H1 (cell line): ENCODE measurements around the gene ING1. TPM values are rescaled to one million over a fixed set of nuclear protein-coding genes. Genes with fewer than 3 reads are reported as not detected.
A peak's percentile ranks its signal among the peaks of the same experiment; 100 is the strongest.

ENCODE experiments used
- CTCF ChIA-PET: fragments of 300-600 bp; sonication (Branson Sonifier 250); formaldehyde crosslinking; loops from one replicate; lab custom pipeline; 2021; ENCODE audit not compliant: partially characterized antibody; lab: Charles Lee
- POLR2A ChIA-PET: fragments of 300-600 bp; sonication (Branson Sonifier 250); formaldehyde crosslinking; loops from one replicate; lab custom pipeline; 2021; ENCODE audit warnings: inconsistent platforms; ENCODE audit not compliant: partially characterized antibody; lab: Charles Lee
- DNase-seq, 2 experiments: peaks; one replicate each; pipeline versions ENCODE4 v3.0.0 to v3.0.0-alpha.2; 2010 to 2022; ENCODE audit warnings: low spot score in 2 of 2, low read depth in 1 of 2, mixed read lengths in 1 of 2
- FAIRE-seq: peaks from 2 replicates; lab custom pipeline; 2011; peaks lifted over from hg19 to GRCh38; lab: Jason Lieb, UNC
- H2AFZ ChIP-seq: 2 replicates; pipeline ENCODE4 v1.8.1; 2012; ENCODE audit warnings: low read length, inconsistent platforms
- H2AK5ac ChIP-seq: 2 replicates; pipeline ENCODE4 v1.6.1; 2013; ENCODE audit warnings: low read depth, low read length
- H2BK120ac ChIP-seq: replicated peaks from 2 replicates; pipeline ENCODE3; 2013; ENCODE audit warnings: low read depth, low read length, inconsistent platforms
- H2BK12ac ChIP-seq: 2 replicates; pipeline ENCODE4 v1.6.1; 2013; ENCODE audit warnings: low read depth, low read length
- H2BK15ac ChIP-seq: 2 replicates; pipeline ENCODE4 v1.6.1; 2013; ENCODE audit warnings: low read length
- H2BK20ac ChIP-seq: 2 replicates; pipeline ENCODE4 v1.6.1; 2013; ENCODE audit warnings: low read length
- H2BK5ac ChIP-seq: 2 replicates; pipeline ENCODE4 v1.6.1; 2013; ENCODE audit warnings: low read depth, low read length
- H3K14ac ChIP-seq: 2 replicates; pipeline ENCODE4 v1.6.1; 2013; ENCODE audit warnings: inconsistent platforms; ENCODE audit not compliant: insufficient read length
- H3K18ac ChIP-seq: 2 replicates; pipeline ENCODE4 v1.6.1; 2013; ENCODE audit warnings: low read length; ENCODE audit errors: extremely low read depth
- H3K23ac ChIP-seq: 2 replicates; pipeline ENCODE4 v1.6.1; 2013; ENCODE audit warnings: inconsistent platforms; ENCODE audit not compliant: insufficient read length
- H3K23me2 ChIP-seq: 2 replicates; pipeline ENCODE4 v1.6.1; 2013; ENCODE audit warnings: low read depth, low read length
- H3K27ac ChIP-seq: 2 replicates; pipeline ENCODE4 v1.6.1; 2011; ENCODE audit warnings: low read depth, low read length, inconsistent platforms
- H3K27me3 ChIP-seq, 4 experiments: replicated peaks in 1 of 4; 1 replicate in 1 of 4; 2 replicates in 3 of 4; pipeline versions ENCODE4 v1.6.1 to v1.8.1; 2011 to 2013; ENCODE audit warnings: low read length in 3 of 4, mild to moderate bottlenecking in 3 of 4, inconsistent platforms in 2 of 4, mixed read lengths in 2 of 4, moderate library complexity in 1 of 4; ENCODE audit not compliant: control insufficient read depth in 3 of 4, insufficient read depth in 3 of 4; ENCODE audit errors: extremely low read depth in 1 of 4
- H3K36me3 ChIP-seq, 4 experiments: 2 replicates each; pipeline versions ENCODE4 v1.6.1 to v1.8.1; 2011 to 2013; ENCODE audit warnings: mild to moderate bottlenecking in 4 of 4, low read length in 3 of 4, moderate library complexity in 2 of 4, control low read depth in 1 of 4, inconsistent platforms in 1 of 4; ENCODE audit not compliant: insufficient read depth in 4 of 4, control insufficient read depth in 2 of 4
- H3K4ac ChIP-seq: replicated peaks from 2 replicates; pipeline ENCODE3; 2013; ENCODE audit warnings: low read length, low read depth, mixed read lengths, inconsistent platforms; ENCODE audit not compliant: insufficient read length
- H3K4me1 ChIP-seq, 4 experiments: replicated peaks in 1 of 4; 1 replicate in 1 of 4; 2 replicates in 3 of 4; pipeline versions ENCODE4 v1.6.1 to v1.8.1; 2011 to 2013; ENCODE audit warnings: low read length in 3 of 4, inconsistent platforms in 2 of 4, mixed read lengths in 1 of 4; ENCODE audit not compliant: insufficient read depth in 4 of 4, control insufficient read depth in 3 of 4
- H3K4me2 ChIP-seq, 2 experiments: 2 replicates each; pipeline versions ENCODE4 v1.6.1 to v1.8.1; 2011 to 2013; ENCODE audit warnings: low read depth in 2 of 2, low read length in 2 of 2, control low read depth in 1 of 2, inconsistent platforms in 1 of 2, mild to moderate bottlenecking in 1 of 2; ENCODE audit not compliant: insufficient read depth in 1 of 2
- H3K4me3 ChIP-seq, 4 experiments: fragments of 200-600, 300-600 bp in 1 of 4; sonication (generic), shearing (Covaris generic), sonication (Bioruptor Twin) in 1 of 4; 2 replicates each; pipeline versions ENCODE4 v1.5.1 to v1.8.1; 2011 to 2016; ENCODE audit warnings: low read length in 4 of 4, low read depth in 3 of 4, control low read depth in 2 of 4, inconsistent platforms in 2 of 4, mild to moderate bottlenecking in 2 of 4, mixed read lengths in 1 of 4, moderate library complexity in 1 of 4; ENCODE audit not compliant: insufficient read depth in 2 of 4; ENCODE audit errors: extremely low read depth in 1 of 4
- H3K56ac ChIP-seq: replicated peaks from 2 replicates; pipeline ENCODE3; 2013; ENCODE audit warnings: low read depth, mild to moderate bottlenecking, mixed read lengths, low read length, inconsistent platforms; ENCODE audit not compliant: insufficient read length
- H3K79me1 ChIP-seq: 2 replicates; pipeline ENCODE4 v1.6.1; 2013; ENCODE audit warnings: low read depth, low read length, control low read depth
- H3K79me2 ChIP-seq, 2 experiments: 2 replicates each; pipeline versions ENCODE4 v1.6.1 to v1.8.1; 2012 to 2013; ENCODE audit warnings: low read length in 2 of 2, mild to moderate bottlenecking in 2 of 2, inconsistent platforms in 1 of 2; ENCODE audit not compliant: insufficient read depth in 2 of 2, control insufficient read depth in 1 of 2
- H3K9ac ChIP-seq, 4 experiments: replicated peaks in 1 of 4; 1 replicate in 1 of 4; 2 replicates in 3 of 4; pipeline versions ENCODE4 v1.6.1 to v1.8.1; 2011 to 2013; ENCODE audit warnings: low read depth in 3 of 4, low read length in 3 of 4, control low read depth in 2 of 4, mild to moderate bottlenecking in 2 of 4, moderate library complexity in 2 of 4, inconsistent platforms in 1 of 4; ENCODE audit errors: extremely low read depth in 1 of 4
- H3K9me3 ChIP-seq, 2 experiments: 2 replicates each; pipeline versions ENCODE4 v1.6.1 to v1.8.1; 2012 to 2013; ENCODE audit warnings: mild to moderate bottlenecking in 2 of 2, moderate library complexity in 2 of 2, control low read depth in 1 of 2, inconsistent platforms in 1 of 2, low read depth in 1 of 2, low read length in 1 of 2, mixed read lengths in 1 of 2; ENCODE audit not compliant: insufficient read depth in 2 of 2
- H4K20me1 ChIP-seq, 2 experiments: replicated peaks in 1 of 2; 2 replicates each; pipeline versions ENCODE3 to v1.8.1; 2011 to 2013; ENCODE audit warnings: inconsistent platforms in 2 of 2, low read length in 2 of 2, mild to moderate bottlenecking in 1 of 2; ENCODE audit not compliant: insufficient read depth in 2 of 2, control insufficient read depth in 1 of 2
- H4K5ac ChIP-seq: 2 replicates; pipeline ENCODE4 v1.6.1; 2013; ENCODE audit warnings: low read length, low read depth, mixed read lengths, inconsistent platforms; ENCODE audit not compliant: insufficient read length
- H4K8ac ChIP-seq: 2 replicates; pipeline ENCODE4 v1.8.0; 2013; ENCODE audit warnings: mild to moderate bottlenecking, moderate library complexity, low read length, inconsistent platforms; ENCODE audit not compliant: insufficient read depth; ENCODE audit errors: extremely low read depth
- H4K91ac ChIP-seq: replicated peaks from 2 replicates; pipeline ENCODE3; 2013; ENCODE audit warnings: low read length, mixed read lengths, inconsistent platforms; ENCODE audit not compliant: insufficient read length
- BCL11A ChIP-seq, 2 experiments: IDR thresholded peaks; one replicate each; pipeline ENCODE4 v1.6.1; 2011; ENCODE audit warnings: low read depth in 2 of 2, low read length in 2 of 2, mild to moderate bottlenecking in 2 of 2
- MAFK ChIP-seq: IDR thresholded peaks from 2 replicates; pipeline ENCODE4 v1.6.1; 2012; ENCODE audit warnings: low read depth, mild to moderate bottlenecking, improper control_type of control experiment, low read length
- NRF1 ChIP-seq: IDR thresholded peaks from 2 replicates; pipeline ENCODE4 v1.6.1; 2011; ENCODE audit warnings: mild to moderate bottlenecking, low read depth, low read length, improper control_type of control experiment
- TAF7 ChIP-seq: optimal IDR thresholded peaks from 2 replicates; pipeline ENCODE3; 2011; ENCODE audit warnings: low read depth, mild to moderate bottlenecking, inconsistent platforms, low read length, moderate library complexity, borderline replicate concordance
- WGBS, 2 experiments: shearing (Covaris generic) in 1 of 2; methylation state at CpG; one replicate each; pipeline versions ENCODE4 v1.1.6 to v1.1.7; 2013 to 2015; ENCODE audit warnings: low lambda C conversion rate in 2 of 2, mixed read lengths in 2 of 2, inconsistent platforms in 1 of 2, low coverage in 1 of 2, missing lambda C conversion rate in 1 of 2; ENCODE audit not compliant: insufficient replicate concordance in 2 of 2, insufficient coverage in 1 of 2, insufficient read length in 1 of 2; ENCODE audit errors: extremely low coverage in 1 of 2, missing lambda C conversion rate in 1 of 2; 5-methylcytosine and 5-hydroxymethylcytosine counted together
- long read RNA-seq, 2 experiments: library from RNA in 1 of 2; library from capped mRNA in 1 of 2; stranded (forward); transcript quantifications; one replicate each; pipeline ENCODE4 v2.0.0, GENCODE V29; 2021; ENCODE audit warnings: inconsistent platforms in 1 of 2
- polyA minus RNA-seq, 3 experiments: library from RNA; depleted of rRNA, polyadenylated mRNA; stranded (reverse); fragments of >200 nt; gene quantifications; 1 replicate in 2 of 3; 2 replicates in 1 of 3; pipeline ENCODE4 v1.2.3, GENCODE V29; 2011
- polyA plus RNA-seq, 7 experiments: library from polyadenylated mRNA; depleted of rRNA in 3 of 7; stranded (reverse) in 5 of 7; unstranded in 2 of 7; fragments of >200 nt in 5 of 7; fragments of 200-250 nt in 2 of 7; gene quantifications; 1 replicate in 5 of 7; 2 replicates in 1 of 7; 4 replicates in 1 of 7; pipeline versions ENCODE4 v1.2.1 to v1.2.3, GENCODE V29; 2011 to 2013; ENCODE audit warnings: missing spikeins in 2 of 7, mixed read lengths in 2 of 7
- total RNA-seq: library from RNA; stranded (reverse); fragmentation: NEBNext Ultra II Directional; extraction: Animal tissue kit (Norgen Biotek cat#: 25700); gene quantifications from 2 replicates; pipeline ENCODE4 v1.2.1, GENCODE V29; 2021

ING1 gene, protein sequence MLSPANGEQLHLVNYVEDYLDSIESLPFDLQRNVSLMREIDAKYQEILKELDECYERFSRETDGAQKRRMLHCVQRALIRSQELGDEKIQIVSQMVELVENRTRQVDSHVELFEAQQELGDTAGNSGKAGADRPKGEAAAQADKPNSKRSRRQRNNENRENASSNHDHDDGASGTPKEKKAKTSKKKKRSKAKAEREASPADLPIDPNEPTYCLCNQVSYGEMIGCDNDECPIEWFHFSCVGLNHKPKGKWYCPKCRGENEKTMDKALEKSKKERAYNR
- total RNA-seq (26.6 and 28.6 TPM in 2 replicates), polyA plus RNA-seq (2011; rRNA removed) (22.3 and 30.3 TPM in 2 replicates), polyA minus RNA-seq (2011; rRNA and poly(A)+ RNA removed) (10.0 and 11.6 TPM in 2 replicates)
- 35.6 TPM for polyA plus RNA-seq (2011; cell fraction: cytosol; rRNA removed)
- polyA plus RNA-seq (2011; cell fraction: nucleus; rRNA removed): 33.9 TPM
- polyA plus RNA-seq (2012, experiment 1 of 2): 19.9 to 26.8 TPM (median 26.2 TPM) in 4 replicates
- polyA plus RNA-seq (2012, experiment 2 of 2): 8.4 TPM
- 20.2 TPM for polyA plus RNA-seq (2013, experiment 1 of 2)
- 20.1 TPM for polyA plus RNA-seq (2013, experiment 2 of 2)
- polyA minus RNA-seq (2011; cell fraction: cytosol; rRNA and poly(A)+ RNA removed): 29.4 TPM
- 20.5 TPM for polyA minus RNA-seq (2011; cell fraction: nucleus; rRNA and poly(A)+ RNA removed)
- long read RNA-seq, experiment 1, full-length matches to known transcripts: 5 of 25 reads
- long read RNA-seq, experiment 1, partial matches to known transcripts: 16 of 25 reads
- long read RNA-seq, experiment 1, other reads (novel, unspliced or antisense): 4 of 25 reads
- long read RNA-seq, experiment 2, full-length matches to known transcripts: 1 of 14 reads
- long read RNA-seq, experiment 2, partial matches to known transcripts: 0 of 14 reads
- long read RNA-seq, experiment 2, other reads (novel, unspliced or antisense): 13 of 14 reads

DNA sequence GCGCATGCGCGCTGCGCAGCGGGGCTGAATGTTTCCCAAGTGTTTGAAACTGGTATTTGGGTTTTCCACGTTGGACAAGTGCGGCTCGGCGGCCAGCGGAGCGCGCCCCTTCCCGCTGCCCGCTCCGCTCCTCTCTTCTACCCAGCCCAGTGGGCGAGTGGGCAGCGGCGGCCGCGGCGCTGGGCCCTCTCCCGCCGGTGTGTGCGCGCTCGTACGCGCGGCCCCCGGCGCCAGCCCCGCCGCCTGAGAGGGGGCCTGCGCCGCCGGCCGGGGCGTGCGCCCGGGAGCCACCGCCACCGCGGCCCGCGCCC lies at the start of gene ING1:
Gene ING1 (plus strand): TSS at position 59 of the 311 bp plus-strand sequence. CDS start 450 bp downstream, outside the sequence.
- CTCF ChIA-PET: no interaction called here
- H3K79me1 ChIP-seq: no peaks in the 10 kb centered on the region
- POLR2A ChIA-PET: interaction anchor here (0.8 to 2.9 kb wide), 6 partner anchors 11 to 381 kb away, joined by 3 to 28 read pairs (median 4); no protein-coding TSS in a partner anchor
- no peak within 1 kb of the TSS for H2BK12ac ChIP-seq
- peaks cover 22 to 37% of the 10 kb centered on the region in 2 experiments for H3K79me2 ChIP-seq
- H2BK15ac ChIP-seq: no peak within 1 kb of the TSS
- peak within 1 kb of the TSS; percentile 99 for H3K4ac ChIP-seq
- peak within 1 kb of the TSS; percentile 90 to 98 (median 98) for H3K9ac ChIP-seq
- peak within 1 kb of the TSS; percentile 99 for H4K8ac ChIP-seq
- peak within 1 kb of the TSS; percentile 99 for H4K91ac ChIP-seq
- peak within 1 kb of the TSS; percentile 78 for H2BK120ac ChIP-seq
- H3K36me3 ChIP-seq: no peaks in the 10 kb centered on the region
- WGBS, 2 experiments: 7% methylated on average over 5 of the region's 45 CpGs; no CpG with 5 or more reads in 1 of the 2 experiments
- no peak within 1 kb of the TSS for H2AK5ac ChIP-seq
- peak within 1 kb of the TSS; percentile 81 to 91 for H3K4me2 ChIP-seq
- TF ChIP-seq TAF7 (peak; percentile 50), NRF1 (peak; percentile 56), MAFK (no peak), BCL11A (IDR thresholded peaks at IDR 0.05; ENCODE audit: low read depth in 2 of 2, low read length in 2 of 2) (no peak)
- H2BK5ac ChIP-seq: peak within 1 kb of the TSS; percentile 93
- H4K5ac ChIP-seq: peak within 1 kb of the TSS; percentile 97
- H2AFZ ChIP-seq: peak within 1 kb of the TSS; percentile 47; the same call in 1 of the 2 replicates
- H3K56ac ChIP-seq: peak within 1 kb of the TSS; percentile 99
- peak within 1 kb of the TSS; percentile 96 for H3K27ac ChIP-seq
- DNase-seq (no peak), FAIRE-seq (no peak)
- H3K14ac ChIP-seq: peak within 1 kb of the TSS; percentile 99
- peaks cover 0 to 2% (median 1%) of the 10 kb centered on the region in 4 experiments; a peak in 2 of 7 replicates for H3K4me1 ChIP-seq
- H3K4me3 ChIP-seq: peak within 1 kb of the TSS; percentile 73 to 98 (median 82)
- no peak within 1 kb of the TSS for H3K23ac ChIP-seq
- H4K20me1 ChIP-seq: peaks cover 10 to 12% of the 10 kb centered on the region in 2 experiments
- H3K9me3 ChIP-seq: no peaks in the 10 kb centered on the region
- H3K27me3 ChIP-seq: no peaks in the 10 kb centered on the region
- H2BK20ac ChIP-seq: no peak within 1 kb of the TSS
- H3K18ac ChIP-seq: peak within 1 kb of the TSS; percentile 91
- peaks cover 15% of the 10 kb centered on the region for H3K23me2 ChIP-seq
